Activated naive CD8-positive, alpha-beta T cell treated with anti-CD3 and anti-CD28 coated beads, Interleukin-2, amount 10 ng/mL, durations not matched to agents 7 days and 5 days (primary cell): Measurements from ENCODE around the gene SEC22C. TPM values are rescaled to one million over a fixed set of nuclear protein-coding genes. Genes with fewer than 3 reads are reported as not detected.
"Not testable (repeated sequence)": the region's sequence is repeated elsewhere in the genome, so short reads cannot be mapped to it uniquely, and the experiment has no call there.

Experiments
- ATAC-seq: fragments of 150-1000 bp; cut with Tn5 transposase; one replicate; pipeline ENCODE4 v1.10.0; 2021; ENCODE audit warnings: low read depth, moderate library complexity
- POLR2A ChIA-PET: fragments of 350-600 bp; sonication (Branson Sonifier 250); formaldehyde crosslinking; loops from one replicate; lab custom pipeline; 2021; ENCODE audit warnings: antibody characterized with exemption; lab: Charles Lee
- DNase-seq: peaks from one replicate; pipeline ENCODE4 v3.0.0; 2021
- H3K27ac Mint-ChIP-seq: one replicate; pipeline ENCODE4 v1.8.0; 2022; ENCODE audit warnings: mild to moderate bottlenecking, mixed read lengths
- H3K27me3 Mint-ChIP-seq: one replicate; pipeline ENCODE4 v1.8.0; 2022; ENCODE audit warnings: mild to moderate bottlenecking, moderate library complexity, mixed read lengths
- H3K36me3 Mint-ChIP-seq: one replicate; pipeline ENCODE4 v1.8.0; 2021; ENCODE audit warnings: mild to moderate bottlenecking, mixed read lengths
- H3K4me1 Mint-ChIP-seq: one replicate; pipeline ENCODE4 v1.8.0; 2021; ENCODE audit warnings: mixed read lengths
- H3K4me3 Mint-ChIP-seq: one replicate; pipeline ENCODE4 v1.8.0; 2022; ENCODE audit warnings: mild to moderate bottlenecking, moderate library complexity, mixed read lengths
- H3K9me3 Mint-ChIP-seq: one replicate; pipeline ENCODE4 v1.8.0; 2021; ENCODE audit warnings: mixed read lengths
- total RNA-seq, 2 experiments: library from RNA; stranded (reverse); gene quantifications; one replicate each; pipeline ENCODE4 v1.2.3, GENCODE V29; 2021

SEC22C gene
- total RNA-seq, 2 experiments from 2014 or later: 52.5 to 53.0 TPM

DNA sequence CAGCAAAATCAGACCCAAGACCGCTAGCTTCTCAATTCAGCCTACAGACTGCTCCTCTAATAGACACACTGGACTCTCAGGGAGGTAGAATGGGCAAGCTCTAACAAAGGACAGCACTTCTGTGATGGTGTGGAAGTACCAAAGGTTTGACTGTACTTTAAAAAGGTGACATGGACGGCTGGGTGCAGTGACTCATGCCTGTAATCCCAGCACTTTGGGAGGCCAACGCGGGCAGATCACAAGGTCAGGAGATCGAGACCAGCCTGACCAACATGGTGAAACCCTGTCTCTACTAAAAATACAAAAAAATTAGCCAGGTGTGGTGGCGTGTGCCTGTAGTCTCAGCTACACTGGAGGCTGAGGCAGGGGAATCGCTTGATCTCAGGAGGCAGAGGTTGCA, 15.3 kb upstream of the SEC22C start:
- H3K4me3 Mint-ChIP-seq, H3K27ac Mint-ChIP-seq, H3K9me3 Mint-ChIP-seq, DNase-seq, H3K27me3 Mint-ChIP-seq, ATAC-seq: not testable (repeated sequence)
- POLR2A ChIA-PET: interaction anchor here (1.6 kb wide), 1 partner anchor 16 kb away, joined by 6 read pairs; no protein-coding TSS in a partner anchor
- H3K36me3 Mint-ChIP-seq: peaks cover 24% of the 10 kb centered on the region
- peaks cover 28% of the 10 kb centered on the region for H3K4me1 Mint-ChIP-seq

- H3K27ac Mint-ChIP-seq: no peak overlapping the region
These were observed 13.9 kb upstream of the SEC22C start for GRCh38 chr3:42595682-42596081.

GRCh38 chr3:42593635-42594034, 11.9 kb upstream of the SEC22C start:
- H3K27me3 Mint-ChIP-seq: no peaks in the 10 kb centered on the region
- peaks cover 27% of the 10 kb centered on the region for H3K36me3 Mint-ChIP-seq
- DNase-seq (no peak), ATAC-seq (no peak)
- no peak overlapping the region for H3K4me3 Mint-ChIP-seq
- no peak overlapping the region for H3K27ac Mint-ChIP-seq
- POLR2A ChIA-PET: interaction anchor here (1.5 kb wide), 1 partner anchor 11 kb away, joined by 7 read pairs; no protein-coding TSS in a partner anchor
- H3K4me1 Mint-ChIP-seq: peaks cover 30% of the 10 kb centered on the region
- H3K9me3 Mint-ChIP-seq: no peaks in the 10 kb centered on the region

More at GRCh38 chr3:42595682-42596081, 13.9 kb upstream of the SEC22C start:
- POLR2A ChIA-PET: no interaction called here
- Mint-ChIP-seq H3K9me3 (no peaks in the 10 kb centered on the region), H3K27me3 (no peaks in the 10 kb centered on the region), H3K4me3 (no peak overlapping the region), H3K4me1 (peaks cover 29% of the 10 kb centered on the region), H3K36me3 (peaks cover 26% of the 10 kb centered on the region)
- ATAC-seq (no peak), DNase-seq (no peak)

- POLR2A ChIA-PET: interaction anchor here (0.7 to 5.1 kb wide), 5 partner anchors 9 to 61 kb away, joined by 5 to 65 read pairs (median 8); partner anchors contain the start of genes NKTR and SEC22C
- ATAC-seq: no peak
- Mint-ChIP-seq H3K27me3 (no peaks in the 10 kb centered on the region), H3K9me3 (no peaks in the 10 kb centered on the region), H3K27ac (peak overlapping the region; percentile 70), H3K4me3 (peak overlapping the region; percentile 98), H3K4me1 (peaks cover 27% of the 10 kb centered on the region), H3K36me3 (peaks cover 23% of the 10 kb centered on the region)
- DNase-seq: no peak
These were observed 10.0 kb upstream of the SEC22C start for GRCh38 chr3:42591811-42592210.

GRCh38 chr3:42590989-42591756, 9.4 kb upstream of the SEC22C start:
- peaks cover 31% of the 10 kb centered on the region for H3K4me1 Mint-ChIP-seq
- peak; percentile 39 for DNase-seq
- H3K36me3 Mint-ChIP-seq: peaks cover 21% of the 10 kb centered on the region
- POLR2A ChIA-PET: interaction anchor here (0.7 to 5.1 kb wide), 14 partner anchors 10 to 1392 kb away, joined by 3 to 65 read pairs (median 4); partner anchors contain the start of genes CTNNB1, NKTR and SEC22C
- ATAC-seq: no peak
- no peaks in the 10 kb centered on the region for H3K27me3 Mint-ChIP-seq
- no peaks in the 10 kb centered on the region for H3K9me3 Mint-ChIP-seq
- H3K4me3 Mint-ChIP-seq: peak overlapping the region; percentile 98
- peak overlapping the region; percentile 98 for H3K27ac Mint-ChIP-seq

- no peaks in the 10 kb centered on the region for H3K9me3 Mint-ChIP-seq
- H3K36me3 Mint-ChIP-seq: peaks cover 24% of the 10 kb centered on the region
- ATAC-seq (no peak), DNase-seq (no peak)
- H3K4me3 Mint-ChIP-seq: peak overlapping the region; percentile 98
- no peaks in the 10 kb centered on the region for H3K27me3 Mint-ChIP-seq
- POLR2A ChIA-PET: interaction anchor here (0.6 to 5.1 kb wide), 6 partner anchors 8 to 1391 kb away, joined by 4 to 65 read pairs (median 6); partner anchors contain the start of genes CTNNB1, NKTR and SEC22C
- peak overlapping the region; percentile 98 for H3K27ac Mint-ChIP-seq
- peaks cover 37% of the 10 kb centered on the region for H3K4me1 Mint-ChIP-seq
These were observed 7.8 kb upstream of the SEC22C start for GRCh38 chr3:42589382-42590109.

GRCh38 chr3:42588625-42589024, 6.9 kb upstream of the SEC22C start:
- POLR2A ChIA-PET: interaction anchor here (5.1 kb wide), 1 partner anchor 12 kb away, joined by 65 read pairs; the partner anchor contains the start of gene NKTR
- no peak overlapping the region for H3K27ac Mint-ChIP-seq
- no peaks in the 10 kb centered on the region for H3K27me3 Mint-ChIP-seq
- no peaks in the 10 kb centered on the region for H3K9me3 Mint-ChIP-seq
- H3K36me3 Mint-ChIP-seq: peaks cover 17% of the 10 kb centered on the region
- DNase-seq: no peak
- no peak overlapping the region for H3K4me3 Mint-ChIP-seq
- H3K4me1 Mint-ChIP-seq: peaks cover 33% of the 10 kb centered on the region
- no peak for ATAC-seq

GRCh38 chr3:42582474-42583070, 805 bp upstream of the SEC22C start:
- peak overlapping the region; percentile 95 for H3K27ac Mint-ChIP-seq
- no peak for ATAC-seq
- H3K27me3 Mint-ChIP-seq: no peaks in the 10 kb centered on the region
- H3K4me1 Mint-ChIP-seq: peaks cover 49% of the 10 kb centered on the region
- DNase-seq: no peak
- peaks cover 19% of the 10 kb centered on the region for H3K36me3 Mint-ChIP-seq
- POLR2A ChIA-PET: interaction anchor here (0.7 to 4.0 kb wide), 8 partner anchors 8 to 935 kb away, joined by 3 to 42 read pairs (median 4); partner anchors contain the start of genes NKTR and SS18L2
- peak overlapping the region; percentile 90 for H3K4me3 Mint-ChIP-seq
- no peaks in the 10 kb centered on the region for H3K9me3 Mint-ChIP-seq

- Mint-ChIP-seq H3K4me3 (peak overlapping the region; percentile 90), H3K4me1 (peaks cover 47% of the 10 kb centered on the region), H3K27ac (peak overlapping the region; percentile 31), H3K9me3 (no peaks in the 10 kb centered on the region), H3K27me3 (no peaks in the 10 kb centered on the region), H3K36me3 (peaks cover 29% of the 10 kb centered on the region)
- ATAC-seq (no peak), DNase-seq (no peak)
- POLR2A ChIA-PET: interaction anchor here (0.9 to 4.0 kb wide), 7 partner anchors 9 to 71 kb away, joined by 3 to 42 read pairs (median 5); partner anchors contain the start of genes NKTR and SS18L2
These were observed 413 bp downstream of the SEC22C start for GRCh38 chr3:42581400-42581708.

DNA sequence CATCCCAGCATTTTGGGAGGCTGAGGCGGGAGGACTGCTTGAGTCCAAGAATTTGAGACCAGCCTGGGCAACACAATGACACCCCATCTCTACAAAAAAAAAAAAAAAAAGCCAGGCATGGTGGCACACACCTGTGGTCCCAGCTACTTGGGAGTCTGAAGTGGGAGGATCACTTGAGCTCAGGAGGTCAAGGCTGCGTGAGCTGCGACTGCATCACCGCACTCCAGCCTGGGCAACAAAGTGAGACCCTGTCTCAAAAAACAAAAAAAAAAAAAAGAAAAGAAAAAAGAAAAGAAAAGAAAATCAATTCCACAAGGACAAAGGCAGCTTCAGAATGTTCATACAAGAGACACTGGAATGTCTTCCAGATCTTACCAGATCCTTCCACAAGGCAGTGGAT, 2.4 kb downstream of the SEC22C start:
- not testable (repeated sequence) for H3K27me3 Mint-ChIP-seq, H3K27ac Mint-ChIP-seq, H3K9me3 Mint-ChIP-seq, DNase-seq, H3K4me3 Mint-ChIP-seq, ATAC-seq
- peaks cover 40% of the 10 kb centered on the region for H3K4me1 Mint-ChIP-seq
- POLR2A ChIA-PET: interaction anchor here (0.6 to 1.2 kb wide), 2 partner anchors 11 to 21 kb away, joined by 4 read pairs; partner anchors contain the start of gene NKTR
- peaks cover 37% of the 10 kb centered on the region for H3K36me3 Mint-ChIP-seq

- POLR2A ChIA-PET: interaction anchor here (0.7 kb wide), 1 partner anchor 12 kb away, joined by 4 read pairs; the partner anchor contains the start of gene SS18L2
These were observed 3.7 kb downstream of the SEC22C start for GRCh38 chr3:42578054-42578453.

DNA sequence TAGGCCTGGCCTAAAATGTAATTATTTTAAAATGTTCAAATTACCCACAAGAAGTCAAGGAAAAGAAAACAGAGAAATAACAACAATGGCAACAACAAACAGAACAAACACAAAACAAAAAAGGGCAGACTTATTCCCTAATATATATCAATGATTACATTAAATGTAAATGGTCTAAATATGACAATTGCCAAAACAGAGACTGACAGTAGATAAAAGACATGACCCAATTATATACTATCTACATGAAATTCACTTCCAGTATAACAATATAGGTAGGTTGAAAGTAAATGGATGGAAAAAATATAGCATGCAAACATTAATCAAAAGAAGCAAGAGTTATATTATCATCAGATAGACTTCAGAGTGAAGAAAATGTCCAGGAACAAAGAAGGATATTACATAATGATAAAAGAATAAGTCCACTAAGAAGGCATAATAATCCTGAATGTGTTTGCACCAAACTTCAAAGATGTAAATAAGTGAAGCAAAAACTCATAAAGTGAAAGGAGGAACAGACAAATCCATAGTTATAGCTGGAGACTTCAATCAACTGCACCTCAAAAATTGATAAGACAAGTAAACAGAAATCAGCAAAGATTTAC, 6.5 kb downstream of the SEC22C start:
- Mint-ChIP-seq H3K9me3 (peaks cover 9% of the 10 kb centered on the region), H3K36me3 (peaks cover 51% of the 10 kb centered on the region), H3K27me3 (no peaks in the 10 kb centered on the region), H3K4me3 (no peak overlapping the region), H3K27ac (no peak overlapping the region), H3K4me1 (peaks cover 19% of the 10 kb centered on the region)
- no peak for ATAC-seq
- POLR2A ChIA-PET: no interaction called here
- DNase-seq: no peak

More at GRCh38 chr3:42578054-42578453, 3.7 kb downstream of the SEC22C start:
- DNase-seq (no peak), ATAC-seq (no peak)
- no peak overlapping the region for H3K4me3 Mint-ChIP-seq
- peaks cover 9% of the 10 kb centered on the region for H3K9me3 Mint-ChIP-seq
- H3K4me1 Mint-ChIP-seq: peaks cover 34% of the 10 kb centered on the region
- H3K36me3 Mint-ChIP-seq: peaks cover 44% of the 10 kb centered on the region
- no peak overlapping the region for H3K27ac Mint-ChIP-seq
- H3K27me3 Mint-ChIP-seq: no peaks in the 10 kb centered on the region
